K562 (cell line): ENCODE measurements around the gene IP6K3. TPM values are rescaled to one million over a fixed set of nuclear protein-coding genes. Genes with fewer than 3 reads are reported as not detected.
A peak's percentile ranks its signal among the peaks of the same experiment; 100 is the strongest.

Experiments used
- ARID2 ChIP-seq: fragments of 450-650 bp; IDR thresholded peaks from 2 replicates; pipeline ENCODE4 v1.6.1; 2017; ENCODE audit warnings: antibody characterized with exemption, mild to moderate bottlenecking
- BHLHE40 ChIP-seq: IDR thresholded peaks from 2 replicates; pipeline ENCODE4 v1.6.1; 2011; ENCODE audit warnings: low read length, improper control_type of control experiment
- CREB3 ChIP-seq: fragments of 450-650 bp; conservative IDR thresholded peaks from 2 replicates; pipeline ENCODE4 v1.6.1; 2016; ENCODE audit warnings: missing genetic modification characterization, low read depth, mild to moderate bottlenecking, missing compliant biosample characterization, moderate library complexity
- DPF2 ChIP-seq: fragments of 450-650 bp; IDR thresholded peaks from 2 replicates; pipeline ENCODE4 v1.6.1; 2016
- EHMT2 ChIP-seq: fragments of 450-650 bp; IDR thresholded peaks from 2 replicates; pipeline ENCODE4 v1.6.1; 2018; ENCODE audit warnings: antibody characterized with exemption
- FOXJ2 ChIP-seq: fragments of 200-800 bp; sonication (Bioruptor generic); IDR thresholded peaks from 2 replicates; pipeline ENCODE4 v1.6.1; 2016; ENCODE audit warnings: missing genetic modification characterization, missing compliant biosample characterization
- GTF3C2 ChIP-seq: IDR thresholded peaks from 3 replicates; pipeline ENCODE4 v1.6.1; 2011; ENCODE audit warnings: borderline replicate concordance, mild to moderate bottlenecking, moderate library complexity; ENCODE audit not compliant: insufficient read length; ENCODE audit errors: extremely low read depth
- JUND ChIP-seq, 2 experiments: IDR thresholded peaks; 2 replicates in 1 of 2; 3 replicates in 1 of 2; pipeline ENCODE4 v1.6.1; 2011; ENCODE audit warnings: borderline replicate concordance in 2 of 2, low read depth in 2 of 2, low read length in 2 of 2, improper control_type of control experiment in 1 of 2, missing biosample characterization in 1 of 2, missing genetic modification characterization in 1 of 2, missing genetic modification reagents in 1 of 2
- STAG1 ChIP-seq: sonication (generic); formaldehyde crosslinking; IDR thresholded peaks from 2 replicates; pipeline ENCODE4 v1.5.0; 2020; ENCODE audit warnings: missing genetic modification reagents, borderline replicate concordance
- TFAP4 ChIP-seq: sonication (generic); formaldehyde crosslinking; IDR thresholded peaks from 2 replicates; pipeline ENCODE4 v1.8.0; 2022; ENCODE audit warnings: missing genetic modification reagents, mild to moderate bottlenecking, moderate library complexity, borderline replicate concordance
- ZNF24 ChIP-seq: fragments of 450-650 bp; IDR thresholded peaks from 2 replicates; pipeline ENCODE4 v1.6.1; 2016
- ZNF583 ChIP-seq: fragments of 250-450 bp; sonication (Bioruptor Pico); IDR thresholded peaks from 2 replicates; pipeline ENCODE4 v1.4.0; 2020
- ZNF785 ChIP-seq: fragments of 250-450 bp; sonication (Bioruptor Pico); IDR thresholded peaks from 2 replicates; pipeline ENCODE4 v1.4.0; 2020; ENCODE audit warnings: mild to moderate bottlenecking
- polyA plus RNA-seq, 8 experiments: library from polyadenylated mRNA; depleted of rRNA in 4 of 8; stranded (reverse) in 5 of 8; unstranded in 3 of 8; fragments of >200 nt; fragmentation: Nextera tagmentation in 2 of 8; fragmentation: Illumina TruSeq in 1 of 8; extraction: Ambion mirVana in 2 of 8; extraction: Trizol in 1 of 8; gene quantifications; 2 replicates each; pipeline versions ENCODE4 v1.2.1 to v1.2.3, GENCODE V29; 2011 to 2014; ENCODE audit warnings: inconsistent platforms in 1 of 8, missing spikeins in 1 of 8
- total RNA-seq, 7 experiments: library from RNA; depleted of rRNA in 6 of 7; stranded (reverse); fragments of >200 nt in 6 of 7; fragmentation: Illumina TruSeq in 2 of 7; extraction: Trizol in 2 of 7; gene quantifications; 2 replicates each; pipeline versions ENCODE4 v1.2.1 to v1.2.3, GENCODE V29; 2011 to 2021; ENCODE audit warnings: low replicate concordance in 1 of 7

The IP6K3 gene
- total and polyA plus RNA-seq, 9 of the 15 experiments (the other 6 are each of a cell fraction or from before 2014, with no cell fraction given): not detected

- TF ChIP-seq BHLHE40: peak; percentile 40
- TF ChIP-seq ZNF24: 0 out of 2 replicates have a peak, but pooled peaks have one; percentile 16
- TF ChIP-seq CREB3 (tag): no peak
- TF ChIP-seq DPF2: 0 out of 2 replicates have a peak, but pooled peaks have one; percentile 51
- TF ChIP-seq STAG1 (CRISPR knock-in tag): peak; percentile 83
- no peak for TF ChIP-seq ZNF583 (CRISPR knock-in tag)
- no peak for TF ChIP-seq ZNF785 (CRISPR knock-in tag)
- no peak for TF ChIP-seq GTF3C2
- 0 out of 2 replicates have a peak, but pooled peaks have one; percentile 16 for TF ChIP-seq EHMT2
- 0 out of 2 replicates have a peak, but pooled peaks have one; percentile 48 for TF ChIP-seq ARID2
- TF ChIP-seq TFAP4 (CRISPR knock-in tag): peak; percentile 19; the same call in 1 of the 2 replicates
- TF ChIP-seq FOXJ2 (tag): no peak
- TF ChIP-seq JUND (IDR thresholded peaks at IDR 0.05; ENCODE audit: borderline replicate concordance, low read depth, low read length): peak; percentile 52; the same call in 1 of the 2 replicates
- TF ChIP-seq JUND (tag; IDR thresholded peaks at IDR 0.05; ENCODE audit: borderline replicate concordance, low read depth, low read length): no peak
Observed at GRCh38 chr6:33744001-33744848, 2.5 kb downstream of the IP6K3 start (continued).
